OCI-LY7 (cell line): ENCODE data around the gene TBC1D1. TPM values are rescaled to one million over a fixed set of nuclear protein-coding genes. Genes with fewer than 3 reads are reported as not detected.

Experiments used
- BruUV-seq: library from RNA; stranded (reverse); fragments of 400-500 nt; replicated peaks from 2 replicates; lab custom pipeline; 2021; lab: Mats Ljungman, UMichigan
- CTCF ChIA-PET: fragments of 300-600 bp; sonication (Branson Sonifier 250); formaldehyde crosslinking; loops from one replicate; lab custom pipeline; 2022; ENCODE audit warnings: antibody characterized with exemption; ENCODE audit not compliant: unreplicated experiment; lab: Charles Lee
- POLR2A ChIA-PET: fragments of 300-600 bp; sonication (Branson Sonifier 250); formaldehyde crosslinking; loops from one replicate; lab custom pipeline; 2022; ENCODE audit warnings: antibody characterized with exemption; lab: Charles Lee
- DNase-seq: peaks from one replicate; pipeline ENCODE4 v3.0.0-alpha.2; 2015; ENCODE audit warnings: low spot score
- H2AFZ ChIP-seq: fragments of 200-600 bp; sonication (generic), shearing (Covaris generic); 2 replicates; pipeline ENCODE4 v1.6.1; 2014; ENCODE audit warnings: mild to moderate bottlenecking, antibody characterized with exemption, low read length, moderate library complexity
- H3K27ac ChIP-seq: fragments of 200-600 bp; sonication (generic); 2 replicates; pipeline ENCODE4 v1.5.1; 2014; ENCODE audit warnings: mixed run types, low read depth, mild to moderate bottlenecking, moderate library complexity, low read length, inconsistent platforms; ENCODE audit not compliant: poor library complexity, severe bottlenecking
- H3K36me3 ChIP-seq: fragments of 200-600 bp; sonication (generic); 2 replicates; pipeline ENCODE4 v1.6.1; 2014; ENCODE audit warnings: mild to moderate bottlenecking, antibody characterized with exemption, low read length, moderate library complexity, mixed read lengths; ENCODE audit not compliant: insufficient read depth
- H3K4me1 ChIP-seq: fragments of 200-600 bp; sonication (generic); 2 replicates; pipeline ENCODE4 v1.5.1; 2014; ENCODE audit warnings: mild to moderate bottlenecking, low read length; ENCODE audit not compliant: insufficient read depth, poor library complexity, severe bottlenecking
- H3K4me2 ChIP-seq: fragments of 200-600 bp; sonication (generic); 2 replicates; pipeline ENCODE4 v1.6.1; 2014; ENCODE audit warnings: mild to moderate bottlenecking, low read length
- H3K4me3 ChIP-seq: fragments of 200-600 bp; sonication (generic); 2 replicates; pipeline ENCODE4 v1.5.1; 2014; ENCODE audit warnings: mild to moderate bottlenecking, low read depth, low read length; ENCODE audit not compliant: poor library complexity, severe bottlenecking
- H3K79me2 ChIP-seq: fragments of 200-600 bp; sonication (generic); 2 replicates; pipeline ENCODE4 v1.6.1; 2016; ENCODE audit warnings: low read depth, mild to moderate bottlenecking, low read length, moderate library complexity, mixed read lengths; ENCODE audit not compliant: insufficient read depth
- H3K9me2 ChIP-seq: fragments of 200-600 bp; sonication (generic); 2 replicates; pipeline ENCODE4 v1.6.1; 2016; ENCODE audit warnings: mild to moderate bottlenecking, low read length, mixed read lengths; ENCODE audit not compliant: insufficient read depth
- H3K9me3 ChIP-seq: fragments of 200-600 bp; sonication (generic); 2 replicates; pipeline ENCODE4 v1.6.1; 2014; ENCODE audit warnings: mild to moderate bottlenecking, mixed run types, low read length, mixed read lengths
- H4K20me1 ChIP-seq: fragments of 200-600 bp; sonication (generic); 2 replicates; pipeline ENCODE4 v1.6.1; 2014; ENCODE audit warnings: mild to moderate bottlenecking, antibody characterized with exemption, low read length, moderate library complexity, mixed read lengths; ENCODE audit not compliant: insufficient read depth
- EZH2phosphoT487 ChIP-seq: fragments of 200-600 bp; sonication (generic); IDR thresholded peaks from 2 replicates; pipeline ENCODE4 v1.6.1; 2018; ENCODE audit warnings: low read depth, borderline replicate concordance, mild to moderate bottlenecking, mixed run types, antibody characterized with exemption, low read length, moderate library complexity, mixed read lengths
- intact Hi-C: fragments of 100-400 bp; cut with micrococcal nuclease; formaldehyde crosslinking; loops from one replicate; pipeline ENCODE4 v1.10.0; 2022; ENCODE audit not compliant: unreplicated experiment
- total RNA-seq, 2 experiments: library from RNA; depleted of rRNA in 1 of 2; stranded (reverse); fragments of >200 nt in 1 of 2; shearing (Covaris generic) in 1 of 2; gene quantifications; 2 replicates each; pipeline ENCODE4 v1.2.3, GENCODE V29; 2014 to 2022
- TF ChIP-seq, protein P1 (sequence below): fragments of 200-600 bp; sonication (generic); conservative IDR thresholded peaks from 2 replicates; pipeline ENCODE4 v1.5.1; 2014; ENCODE audit warnings: mild to moderate bottlenecking, antibody characterized with exemption, low read length, moderate library complexity, mixed read lengths

TBC1D1 gene
- total RNA-seq, 2 experiments from 2014 or later: 539 to 545 TPM

GRCh38 chr4:38122060-38122459, 231.2 kb downstream of the TBC1D1 start:
- POLR2A ChIA-PET: interaction anchor here (1.0 kb wide), 1 partner anchor 10 kb away, joined by 4 read pairs; no protein-coding TSS in a partner anchor

GRCh38 chr4:38123555-38123954, 232.7 kb downstream of the TBC1D1 start:
- Histone ChIP-seq H3K9me2 (no peaks in the 10 kb centered on the region), H3K4me3 (no peak overlapping the region), H3K9me3 (no peaks in the 10 kb centered on the region), H3K4me2 (no peak overlapping the region), H3K36me3 (peaks cover 99% of the 10 kb centered on the region), H2AFZ (no peak overlapping the region), H3K4me1 (no peaks in the 10 kb centered on the region), H3K79me2 (no peaks in the 10 kb centered on the region), H3K27ac (no peak overlapping the region), H4K20me1 (no peaks in the 10 kb centered on the region)
- POLR2A ChIA-PET: no interaction called here
- intact Hi-C loops: no loop called here
- TF ChIP-seq EZH2phosphoT487: no peak
- TF ChIP-seq, protein P1, sequence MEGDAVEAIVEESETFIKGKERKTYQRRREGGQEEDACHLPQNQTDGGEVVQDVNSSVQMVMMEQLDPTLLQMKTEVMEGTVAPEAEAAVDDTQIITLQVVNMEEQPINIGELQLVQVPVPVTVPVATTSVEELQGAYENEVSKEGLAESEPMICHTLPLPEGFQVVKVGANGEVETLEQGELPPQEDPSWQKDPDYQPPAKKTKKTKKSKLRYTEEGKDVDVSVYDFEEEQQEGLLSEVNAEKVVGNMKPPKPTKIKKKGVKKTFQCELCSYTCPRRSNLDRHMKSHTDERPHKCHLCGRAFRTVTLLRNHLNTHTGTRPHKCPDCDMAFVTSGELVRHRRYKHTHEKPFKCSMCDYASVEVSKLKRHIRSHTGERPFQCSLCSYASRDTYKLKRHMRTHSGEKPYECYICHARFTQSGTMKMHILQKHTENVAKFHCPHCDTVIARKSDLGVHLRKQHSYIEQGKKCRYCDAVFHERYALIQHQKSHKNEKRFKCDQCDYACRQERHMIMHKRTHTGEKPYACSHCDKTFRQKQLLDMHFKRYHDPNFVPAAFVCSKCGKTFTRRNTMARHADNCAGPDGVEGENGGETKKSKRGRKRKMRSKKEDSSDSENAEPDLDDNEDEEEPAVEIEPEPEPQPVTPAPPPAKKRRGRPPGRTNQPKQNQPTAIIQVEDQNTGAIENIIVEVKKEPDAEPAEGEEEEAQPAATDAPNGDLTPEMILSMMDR: no peak
- CTCF ChIA-PET: no interaction called here
- no peak for DNase-seq
- no TSS peak for BruUV-seq

More at GRCh38 chr4:38122060-38122459, 231.2 kb downstream of the TBC1D1 start:
- DNase-seq: no peak
- H2AFZ ChIP-seq: no peak overlapping the region
- BruUV-seq: no TSS peak
- H3K4me3 ChIP-seq: no peak overlapping the region
- H3K4me1 ChIP-seq: no peaks in the 10 kb centered on the region
- intact Hi-C loops: no loop called here
- H3K4me2 ChIP-seq: no peak overlapping the region
- no peaks in the 10 kb centered on the region for H3K79me2 ChIP-seq
- no peaks in the 10 kb centered on the region for H4K20me1 ChIP-seq
- no peaks in the 10 kb centered on the region for H3K9me2 ChIP-seq
- H3K27ac ChIP-seq: no peak overlapping the region
- H3K36me3 ChIP-seq: peaks cover 99% of the 10 kb centered on the region
- H3K9me3 ChIP-seq: no peaks in the 10 kb centered on the region
- CTCF ChIA-PET: no interaction called here
- TF ChIP-seq, protein P1: no peak
- TF ChIP-seq EZH2phosphoT487: no peak

DNA sequence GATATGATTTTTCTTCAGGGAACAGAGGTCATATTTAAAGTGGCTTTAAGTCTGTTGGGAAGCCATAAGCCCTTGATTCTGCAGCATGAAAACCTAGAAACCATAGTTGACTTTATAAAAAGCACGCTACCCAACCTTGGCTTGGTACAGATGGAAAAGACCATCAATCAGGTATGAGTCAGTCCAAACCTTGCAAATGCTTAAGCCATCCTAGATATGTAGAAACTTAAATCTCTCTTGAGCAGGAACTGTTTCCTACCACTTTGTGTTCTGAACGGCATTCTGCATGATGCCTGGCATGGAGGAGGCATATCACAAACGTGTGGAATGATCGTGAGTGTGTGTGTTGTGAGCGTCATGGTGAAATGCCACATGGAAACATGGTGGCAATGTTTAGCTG, 234.1 kb downstream of the TBC1D1 start:
- Histone ChIP-seq H3K4me3 (no peak overlapping the region), H4K20me1 (no peaks in the 10 kb centered on the region), H3K27ac (no peak overlapping the region), H3K36me3 (peaks cover 99% of the 10 kb centered on the region), H3K4me2 (no peak overlapping the region), H2AFZ (no peak overlapping the region), H3K9me2 (no peaks in the 10 kb centered on the region), H3K4me1 (no peaks in the 10 kb centered on the region), H3K9me3 (no peaks in the 10 kb centered on the region), H3K79me2 (no peaks in the 10 kb centered on the region)
- CTCF ChIA-PET: no interaction called here
- intact Hi-C loops: no loop called here
- POLR2A ChIA-PET: no interaction called here
- no TSS peak for BruUV-seq
- no peak for DNase-seq
- TF ChIP-seq EZH2phosphoT487: no peak
- TF ChIP-seq, protein P1: no peak
